SK-N-MC (cell line): ENCODE results near the gene PTDSS2.

Experiments
- EZH2 ChIP-seq: fragments of 200-600 bp; sonication (generic); IDR thresholded peaks from one replicate; pipeline ENCODE4 v1.6.1; 2017; ENCODE audit warnings: antibody characterized with exemption
- POLR2AphosphoS5 ChIP-seq: IDR thresholded peaks from 2 replicates; pipeline ENCODE4 v1.6.1; 2012; ENCODE audit warnings: mild to moderate bottlenecking, low read depth, low read length, borderline replicate concordance

GRCh38 chr11:479311-479710 is 29.2 kb downstream of the PTDSS2 start:
- TF ChIP-seq POLR2AphosphoS5 (no peak), EZH2 (no peak)
